HG02852 (cell line): Measurements from ENCODE around the gene MUCL1.

Source experiments
- ATAC-seq: cut with Tn5 transposase; IDR thresholded peaks from one replicate; pipeline ENCODE4 v1.9.1; 2021; ENCODE audit warnings: mild to moderate bottlenecking, moderate library complexity; ENCODE audit not compliant: unreplicated experiment

Gene MUCL1

DNA sequence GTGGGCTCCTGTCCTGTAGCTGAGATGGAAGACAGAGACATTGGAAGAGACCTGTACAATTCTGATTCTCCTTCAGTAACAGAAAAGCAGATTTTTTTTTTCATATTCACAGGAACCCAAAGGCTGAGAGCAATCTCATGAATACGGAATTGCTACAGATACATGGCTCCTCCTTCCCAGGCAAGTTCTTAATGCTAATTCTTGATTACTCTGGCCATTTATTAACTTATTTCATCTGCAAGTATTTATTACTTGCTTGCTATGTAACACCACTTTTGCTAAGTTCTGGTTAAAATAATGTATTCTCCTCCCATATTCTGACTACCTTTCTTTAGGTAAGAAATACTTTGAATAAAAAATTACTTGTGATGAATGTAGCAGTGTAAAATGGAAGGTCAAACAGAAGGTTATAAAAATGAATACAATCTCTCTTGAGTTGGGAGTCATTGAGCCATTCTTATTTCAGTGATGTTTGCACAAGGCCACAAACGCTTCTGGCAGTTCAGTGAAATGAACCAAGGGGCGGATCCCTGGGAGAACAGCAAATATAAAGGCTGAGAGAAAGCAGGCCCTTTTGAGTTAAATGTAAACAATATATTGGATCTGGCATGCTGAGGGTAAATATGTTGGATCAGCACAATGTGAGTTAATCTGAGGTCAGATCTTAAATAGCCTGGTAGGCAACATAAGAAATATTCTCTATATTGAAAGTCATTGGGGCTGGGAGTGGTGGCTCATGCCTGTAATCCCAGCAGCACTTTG lies 37.6 kb downstream of the MUCL1 start:
- no peak for ATAC-seq
